Measurements from ENCODE around the gene CSNK1G3. TPM values are rescaled to one million over a fixed set of nuclear protein-coding genes. Genes with fewer than 3 reads are reported as not detected.

The CSNK1G3 gene
- total RNA-seq, 1 experiment from 2014 or later: 40.8 TPM

DNA sequence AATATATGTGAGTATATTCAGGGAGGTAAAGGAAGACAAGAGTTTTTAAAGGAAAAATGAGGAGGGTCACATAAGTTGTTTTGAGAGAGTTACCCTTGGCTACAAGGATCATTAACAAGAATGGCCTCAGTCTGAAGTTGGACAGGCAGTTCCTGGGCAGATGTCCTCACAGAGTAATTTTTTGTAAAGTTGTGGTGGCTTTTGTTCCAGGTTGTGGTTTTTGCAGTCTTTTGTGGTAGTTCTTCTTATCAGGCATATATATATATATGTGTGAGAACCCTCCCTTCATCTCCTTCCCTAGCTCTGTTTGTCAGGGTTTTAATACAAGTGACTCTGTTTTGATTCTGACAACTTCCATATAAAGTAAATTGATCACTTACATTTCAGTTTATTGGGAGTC, 60.0 kb downstream of the CSNK1G3 start:
- no peaks in the 10 kb centered on the region for H3K27me3 ChIP-seq (ENCODE audit: control insufficient read depth, insufficient read depth, low read length)
- DNase-seq (ENCODE audit: low read depth, low spot score): no peak
- H3K9me3 ChIP-seq (ENCODE audit: control insufficient read depth, insufficient read depth, low read depth, low read length): no peaks in the 10 kb centered on the region
- H3K4me1 ChIP-seq (ENCODE audit: control insufficient read depth, insufficient read depth, low read length): no peaks in the 10 kb centered on the region
- no peak overlapping the region for H3K4me3 ChIP-seq (ENCODE audit: low read depth in 2 of 2, low read length in 2 of 2)
- intact Hi-C loops (cut with micrococcal nuclease; ENCODE audit: unreplicated experiment) (no loop called here), in situ Hi-C loops (cut with HindIII; ENCODE audit: low pct_unique_long_range_greater_than_20kb, low sequenced_read_pairs) (no loop called here)
- ATAC-seq: no peak
- CTCF ChIA-PET: no interaction called here
- H3K27ac ChIP-seq (ENCODE audit: low read length): no peak overlapping the region
- BruUV-seq (replicated peaks): no TSS peak
- POLR2A ChIA-PET: no interaction called here
- no peaks in the 10 kb centered on the region; the same call in 1 of the 2 replicates for H3K36me3 ChIP-seq (ENCODE audit: control insufficient read depth, insufficient read depth, low read length)
- TF ChIP-seq TCF7L2 (IDR thresholded peaks at IDR 0.05; ENCODE audit: low read depth, low read length) (no peak), POLR2AphosphoS5 (IDR thresholded peaks at IDR 0.05; ENCODE audit: low read depth, low read length) (no peak), SIN3A (IDR thresholded peaks at IDR 0.05; ENCODE audit: borderline replicate concordance, insufficient read depth, low read depth, low read length) (no peak)
- TF ChIP-seq, protein P1, sequence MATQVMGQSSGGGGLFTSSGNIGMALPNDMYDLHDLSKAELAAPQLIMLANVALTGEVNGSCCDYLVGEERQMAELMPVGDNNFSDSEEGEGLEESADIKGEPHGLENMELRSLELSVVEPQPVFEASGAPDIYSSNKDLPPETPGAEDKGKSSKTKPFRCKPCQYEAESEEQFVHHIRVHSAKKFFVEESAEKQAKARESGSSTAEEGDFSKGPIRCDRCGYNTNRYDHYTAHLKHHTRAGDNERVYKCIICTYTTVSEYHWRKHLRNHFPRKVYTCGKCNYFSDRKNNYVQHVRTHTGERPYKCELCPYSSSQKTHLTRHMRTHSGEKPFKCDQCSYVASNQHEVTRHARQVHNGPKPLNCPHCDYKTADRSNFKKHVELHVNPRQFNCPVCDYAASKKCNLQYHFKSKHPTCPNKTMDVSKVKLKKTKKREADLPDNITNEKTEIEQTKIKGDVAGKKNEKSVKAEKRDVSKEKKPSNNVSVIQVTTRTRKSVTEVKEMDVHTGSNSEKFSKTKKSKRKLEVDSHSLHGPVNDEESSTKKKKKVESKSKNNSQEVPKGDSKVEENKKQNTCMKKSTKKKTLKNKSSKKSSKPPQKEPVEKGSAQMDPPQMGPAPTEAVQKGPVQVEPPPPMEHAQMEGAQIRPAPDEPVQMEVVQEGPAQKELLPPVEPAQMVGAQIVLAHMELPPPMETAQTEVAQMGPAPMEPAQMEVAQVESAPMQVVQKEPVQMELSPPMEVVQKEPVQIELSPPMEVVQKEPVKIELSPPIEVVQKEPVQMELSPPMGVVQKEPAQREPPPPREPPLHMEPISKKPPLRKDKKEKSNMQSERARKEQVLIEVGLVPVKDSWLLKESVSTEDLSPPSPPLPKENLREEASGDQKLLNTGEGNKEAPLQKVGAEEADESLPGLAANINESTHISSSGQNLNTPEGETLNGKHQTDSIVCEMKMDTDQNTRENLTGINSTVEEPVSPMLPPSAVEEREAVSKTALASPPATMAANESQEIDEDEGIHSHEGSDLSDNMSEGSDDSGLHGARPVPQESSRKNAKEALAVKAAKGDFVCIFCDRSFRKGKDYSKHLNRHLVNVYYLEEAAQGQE (IDR thresholded peaks at IDR 0.05; ENCODE audit: insufficient read depth in 1 of 2, low read depth in 2 of 2, low read length in 1 of 2): no peak
- TF ChIP-seq, protein P2, sequence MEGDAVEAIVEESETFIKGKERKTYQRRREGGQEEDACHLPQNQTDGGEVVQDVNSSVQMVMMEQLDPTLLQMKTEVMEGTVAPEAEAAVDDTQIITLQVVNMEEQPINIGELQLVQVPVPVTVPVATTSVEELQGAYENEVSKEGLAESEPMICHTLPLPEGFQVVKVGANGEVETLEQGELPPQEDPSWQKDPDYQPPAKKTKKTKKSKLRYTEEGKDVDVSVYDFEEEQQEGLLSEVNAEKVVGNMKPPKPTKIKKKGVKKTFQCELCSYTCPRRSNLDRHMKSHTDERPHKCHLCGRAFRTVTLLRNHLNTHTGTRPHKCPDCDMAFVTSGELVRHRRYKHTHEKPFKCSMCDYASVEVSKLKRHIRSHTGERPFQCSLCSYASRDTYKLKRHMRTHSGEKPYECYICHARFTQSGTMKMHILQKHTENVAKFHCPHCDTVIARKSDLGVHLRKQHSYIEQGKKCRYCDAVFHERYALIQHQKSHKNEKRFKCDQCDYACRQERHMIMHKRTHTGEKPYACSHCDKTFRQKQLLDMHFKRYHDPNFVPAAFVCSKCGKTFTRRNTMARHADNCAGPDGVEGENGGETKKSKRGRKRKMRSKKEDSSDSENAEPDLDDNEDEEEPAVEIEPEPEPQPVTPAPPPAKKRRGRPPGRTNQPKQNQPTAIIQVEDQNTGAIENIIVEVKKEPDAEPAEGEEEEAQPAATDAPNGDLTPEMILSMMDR (IDR thresholded peaks at IDR 0.05): no peak

DNA sequence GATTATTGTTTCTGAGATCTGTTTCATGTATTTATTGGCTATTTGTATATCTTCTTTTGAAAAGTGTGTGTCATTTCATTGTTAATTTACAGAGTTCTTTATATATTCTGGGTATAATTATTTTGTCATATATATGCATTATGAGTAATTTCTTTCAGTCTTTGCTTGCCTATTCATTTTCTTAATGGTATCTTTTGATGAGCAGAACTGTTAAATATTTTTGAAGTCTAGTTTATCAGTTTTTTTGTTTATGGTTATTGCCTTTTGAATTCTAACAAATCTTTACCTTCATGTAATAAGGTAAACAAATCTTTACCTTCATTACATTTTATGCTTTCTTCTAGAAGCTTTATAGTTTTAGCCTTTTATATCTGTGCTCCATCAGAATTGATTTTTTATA, 66.4 kb downstream of the CSNK1G3 start:
- Histone ChIP-seq H3K4me3 (ENCODE audit: low read depth in 2 of 2, low read length in 2 of 2) (no peak overlapping the region), H3K36me3 (ENCODE audit: control insufficient read depth, insufficient read depth, low read length) (no peaks in the 10 kb centered on the region; the same call in 1 of the 2 replicates), H3K9me3 (ENCODE audit: control insufficient read depth, insufficient read depth, low read depth, low read length) (no peaks in the 10 kb centered on the region), H3K27ac (ENCODE audit: low read length) (no peak overlapping the region), H3K27me3 (ENCODE audit: control insufficient read depth, insufficient read depth, low read length) (no peaks in the 10 kb centered on the region), H3K4me1 (ENCODE audit: control insufficient read depth, insufficient read depth, low read length) (no peaks in the 10 kb centered on the region)
- no peak for DNase-seq (ENCODE audit: low read depth, low spot score)
- no peak for ATAC-seq
- TF ChIP-seq, protein P2 (IDR thresholded peaks at IDR 0.05): no peak
- TF ChIP-seq POLR2AphosphoS5 (IDR thresholded peaks at IDR 0.05; ENCODE audit: low read depth, low read length) (no peak), TCF7L2 (IDR thresholded peaks at IDR 0.05; ENCODE audit: low read depth, low read length) (no peak), SIN3A (IDR thresholded peaks at IDR 0.05; ENCODE audit: borderline replicate concordance, insufficient read depth, low read depth, low read length) (no peak)
- in situ Hi-C loops (cut with HindIII; ENCODE audit: low pct_unique_long_range_greater_than_20kb, low sequenced_read_pairs): no loop called here
- no TSS peak for BruUV-seq (replicated peaks)
- CTCF ChIA-PET: interaction anchor here (0.6 kb wide), 1 partner anchor 30 kb away, joined by 5 read pairs; no protein-coding TSS in a partner anchor
- POLR2A ChIA-PET: no interaction called here
- intact Hi-C loops (cut with micrococcal nuclease; ENCODE audit: unreplicated experiment): no loop called here

Data from Panc1 (cell line).